Skeletal muscle satellite cell (primary cell): ENCODE data around the gene GRIK3.
"Not testable (repeated sequence)": the region's sequence is repeated elsewhere in the genome, so short reads cannot be mapped to it uniquely, and the experiment has no call there.

Source experiments
- H3K27me3 ChIP-seq: 2 replicates; pipeline ENCODE4 v1.7.0; 2013; ENCODE audit warnings: low read length; ENCODE audit not compliant: control insufficient read depth, insufficient read depth
- H3K36me3 ChIP-seq: 2 replicates; pipeline ENCODE4 v1.7.0; 2013; ENCODE audit warnings: mild to moderate bottlenecking, control low read depth, low read length; ENCODE audit not compliant: insufficient read depth
- H3K4me1 ChIP-seq: 2 replicates; pipeline ENCODE4 v1.7.0; 2013; ENCODE audit warnings: low read length; ENCODE audit not compliant: control insufficient read depth, insufficient read depth
- H3K4me2 ChIP-seq: 2 replicates; pipeline ENCODE4 v1.7.0; 2013; ENCODE audit warnings: mild to moderate bottlenecking, low read length
- H3K4me3 ChIP-seq: 2 replicates; pipeline ENCODE4 v1.7.0; 2013; ENCODE audit warnings: low read length
- H3K9ac ChIP-seq: 2 replicates; pipeline ENCODE4 v1.7.0; 2013; ENCODE audit warnings: mild to moderate bottlenecking, low read depth, low read length, moderate library complexity
- H3K9me3 ChIP-seq: replicated peaks from 2 replicates; pipeline ENCODE4 v1.7.0; 2013; ENCODE audit warnings: mild to moderate bottlenecking, control low read depth, low read length

The GRIK3 gene

GRCh38 chr1:36771660-36772284 is 262.5 kb downstream of the GRIK3 start:
- Histone ChIP-seq H3K9ac (no peak overlapping the region), H3K4me2 (no peak overlapping the region), H3K27me3 (no peaks in the 10 kb centered on the region), H3K4me3 (no peak overlapping the region), H3K36me3 (no peaks in the 10 kb centered on the region), H3K9me3 (no peaks in the 10 kb centered on the region), H3K4me1 (no peaks in the 10 kb centered on the region)

GRCh38 chr1:36771240-36771639 is 263.1 kb downstream of the GRIK3 start:
- no peak overlapping the region for H3K4me2 ChIP-seq
- no peaks in the 10 kb centered on the region for H3K9me3 ChIP-seq
- no peaks in the 10 kb centered on the region for H3K27me3 ChIP-seq
- H3K4me3 ChIP-seq: no peak overlapping the region
- no peak overlapping the region for H3K9ac ChIP-seq
- H3K36me3 ChIP-seq: no peaks in the 10 kb centered on the region
- H3K4me1 ChIP-seq: no peaks in the 10 kb centered on the region

- no peaks in the 10 kb centered on the region for H3K4me1 ChIP-seq
- no peak overlapping the region for H3K4me2 ChIP-seq
- no peak overlapping the region for H3K9ac ChIP-seq
- no peak overlapping the region for H3K4me3 ChIP-seq
- no peaks in the 10 kb centered on the region for H3K27me3 ChIP-seq
- no peaks in the 10 kb centered on the region for H3K9me3 ChIP-seq
- H3K36me3 ChIP-seq: no peaks in the 10 kb centered on the region
Measured at GRCh38 chr1:36769886-36770830, 264.2 kb downstream of the GRIK3 start.

GRCh38 chr1:36768486-36769178 is 265.7 kb downstream of the GRIK3 start:
- H3K9ac ChIP-seq: no peak overlapping the region
- H3K4me1 ChIP-seq: no peaks in the 10 kb centered on the region
- no peaks in the 10 kb centered on the region for H3K36me3 ChIP-seq
- no peaks in the 10 kb centered on the region for H3K27me3 ChIP-seq
- H3K4me3 ChIP-seq: no peak overlapping the region
- H3K9me3 ChIP-seq: no peaks in the 10 kb centered on the region
- H3K4me2 ChIP-seq: no peak overlapping the region

GRCh38 chr1:36767429-36767828 is 266.9 kb downstream of the GRIK3 start:
- not testable (repeated sequence) for H3K36me3 ChIP-seq, H3K4me2 ChIP-seq, H3K4me3 ChIP-seq, H3K9ac ChIP-seq, H3K9me3 ChIP-seq, H3K4me1 ChIP-seq, H3K27me3 ChIP-seq

GRCh38 chr1:36766481-36766880 is 267.8 kb downstream of the GRIK3 start:
- Histone ChIP-seq H3K36me3 (no peaks in the 10 kb centered on the region), H3K4me1 (no peaks in the 10 kb centered on the region), H3K9me3 (no peaks in the 10 kb centered on the region), H3K9ac (no peak overlapping the region), H3K4me3 (no peak overlapping the region), H3K27me3 (no peaks in the 10 kb centered on the region), H3K4me2 (no peak overlapping the region)

- H3K4me3 ChIP-seq: no peak overlapping the region
- no peaks in the 10 kb centered on the region for H3K4me1 ChIP-seq
- no peaks in the 10 kb centered on the region for H3K27me3 ChIP-seq
Measured at GRCh38 chr1:36765785-36766300, 268.5 kb downstream of the GRIK3 start.

GRCh38 chr1:36764798-36765197 is 269.5 kb downstream of the GRIK3 start:
- no peak overlapping the region for H3K9ac ChIP-seq
- no peaks in the 10 kb centered on the region for H3K36me3 ChIP-seq
- H3K4me3 ChIP-seq: no peak overlapping the region
- H3K4me1 ChIP-seq: no peaks in the 10 kb centered on the region
- H3K9me3 ChIP-seq: no peaks in the 10 kb centered on the region
- H3K4me2 ChIP-seq: no peak overlapping the region
- H3K27me3 ChIP-seq: no peaks in the 10 kb centered on the region

More at GRCh38 chr1:36765785-36766300, 268.5 kb downstream of the GRIK3 start:
- no peaks in the 10 kb centered on the region for H3K36me3 ChIP-seq
- H3K9ac ChIP-seq: no peak overlapping the region
- H3K4me2 ChIP-seq: no peak overlapping the region
- no peaks in the 10 kb centered on the region for H3K9me3 ChIP-seq

GRCh38 chr1:36763771-36764170 is 270.5 kb downstream of the GRIK3 start:
- no peaks in the 10 kb centered on the region for H3K36me3 ChIP-seq
- no peak overlapping the region for H3K4me2 ChIP-seq
- no peaks in the 10 kb centered on the region for H3K27me3 ChIP-seq
- H3K4me1 ChIP-seq: no peaks in the 10 kb centered on the region
- H3K9ac ChIP-seq: no peak overlapping the region
- H3K4me3 ChIP-seq: no peak overlapping the region
- no peaks in the 10 kb centered on the region for H3K9me3 ChIP-seq

- H3K4me1 ChIP-seq: no peaks in the 10 kb centered on the region
- no peaks in the 10 kb centered on the region for H3K36me3 ChIP-seq
- H3K4me2 ChIP-seq: no peak overlapping the region
- no peak overlapping the region for H3K9ac ChIP-seq
- H3K27me3 ChIP-seq: no peaks in the 10 kb centered on the region
- no peak overlapping the region for H3K4me3 ChIP-seq
- H3K9me3 ChIP-seq: no peaks in the 10 kb centered on the region
Measured at GRCh38 chr1:36762174-36762573, 272.1 kb downstream of the GRIK3 start.

GRCh38 chr1:36761113-36761512 is 273.2 kb downstream of the GRIK3 start:
- no peaks in the 10 kb centered on the region for H3K9me3 ChIP-seq
- H3K4me2 ChIP-seq: no peak overlapping the region
- no peaks in the 10 kb centered on the region for H3K27me3 ChIP-seq
- H3K9ac ChIP-seq: no peak overlapping the region
- no peaks in the 10 kb centered on the region for H3K4me1 ChIP-seq
- no peak overlapping the region for H3K4me3 ChIP-seq
- H3K36me3 ChIP-seq: no peaks in the 10 kb centered on the region
